ENCODE data around the gene BGN. TPM values are rescaled to one million over a fixed set of nuclear protein-coding genes. Genes with fewer than 3 reads are reported as not detected.

The BGN gene
- total and polyA plus RNA-seq, 10 of the 15 experiments (the other 5 are each of a cell fraction or from before 2014, with no cell fraction given), result 0.06 to 0.18 (median 0.12) TPM; not detected in 7

DNA sequence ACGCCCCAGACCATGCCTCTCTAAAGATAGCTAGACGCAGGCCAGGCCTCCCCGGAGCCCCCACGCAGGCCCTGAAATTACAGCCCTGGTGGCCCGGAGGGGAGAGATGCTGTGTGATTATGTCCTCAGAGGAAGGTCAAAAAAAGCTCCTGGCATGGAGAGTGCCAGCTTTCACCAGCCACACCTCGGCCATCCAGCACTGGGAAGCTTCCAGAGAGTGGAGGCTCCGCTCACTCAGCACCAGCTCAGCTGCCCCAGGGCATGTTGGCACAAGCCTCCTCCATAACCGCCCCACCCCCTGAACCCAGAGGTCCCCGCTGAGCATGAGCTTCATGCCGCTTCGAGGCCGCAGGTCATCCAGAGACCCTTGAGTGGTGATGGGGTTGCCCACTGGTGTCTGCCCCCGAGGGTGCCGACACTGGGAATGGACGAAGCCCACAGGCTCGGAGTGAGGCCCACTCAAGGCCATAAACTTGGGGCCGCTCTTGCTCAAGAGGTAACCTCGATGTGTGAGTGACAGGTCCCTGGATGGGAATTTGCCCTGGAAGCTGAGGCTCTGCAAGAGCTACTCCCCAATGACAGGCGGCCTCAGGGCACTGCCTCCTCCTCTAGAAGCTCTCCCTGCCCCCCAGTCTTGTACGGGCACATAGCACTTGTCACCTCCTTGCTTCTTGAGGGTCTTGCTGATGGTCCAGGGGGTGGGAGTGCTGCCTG is 4.4 kb upstream of the BGN start:
- H3K79me2 ChIP-seq (ENCODE audit: control insufficient read depth, insufficient read depth, low read length), result no peaks in the 10 kb centered on the region
- no peaks in the 10 kb centered on the region for H3K36me3 ChIP-seq (ENCODE audit: control insufficient read depth in 2 of 2, insufficient read depth in 2 of 2, low read length in 1 of 2)
- FAIRE-seq, result no peak
- H3K9me3 ChIP-seq (replicated peaks; ENCODE audit: control insufficient read depth, insufficient read depth, low read length), result no peaks in the 10 kb centered on the region
- no peak for DNase-seq (ENCODE audit: low read depth, low spot score)
- H3K4me2 ChIP-seq (ENCODE audit: control insufficient read depth, insufficient read depth), result no peak overlapping the region
- no peak for ATAC-seq
- in situ Hi-C loops (cut with MboI) (no loop called here), intact Hi-C loops (cut with micrococcal nuclease; ENCODE audit: unreplicated experiment) (no loop called here)
- WGBS (ENCODE audit: insufficient coverage, insufficient replicate concordance, low lambda C conversion rate, missing lambda C conversion rate), result 38% methylated on average over 20 of the region's 20 CpGs
- BruUV-seq (replicated peaks), result no TSS peak
- SMC1A ChIA-PET (ENCODE audit: uncharacterized antibody, unreplicated experiment), result interaction anchor here (0.6 to 1.1 kb wide), 2 partner anchors 12 to 16 kb away, joined by 3 read pairs; no protein-coding TSS in a partner anchor
- H4K20me1 ChIP-seq (ENCODE audit: control insufficient read depth, insufficient read depth), result no peaks in the 10 kb centered on the region
- H3K4me3 ChIP-seq, result no peak overlapping the region
- H3K9ac ChIP-seq (ENCODE audit: control insufficient read depth, insufficient read depth, low read length), result no peak overlapping the region
- CTCF ChIA-PET, result no interaction called here
- POLR2A ChIA-PET, result no interaction called here
- TF ChIP-seq RBBP5 (conservative IDR thresholded peaks at IDR 0.05) (no peak), STAT1 (conservative IDR thresholded peaks at IDR 0.05) (no peak), MTA3 (IDR thresholded peaks at IDR 0.05; ENCODE audit: borderline replicate concordance, low read length) (no peak), SIX5 (IDR thresholded peaks at IDR 0.05; ENCODE audit: low read depth, low read length, severe bottlenecking) (no peak), ESRRA (IDR thresholded peaks at IDR 0.05; ENCODE audit: low read length) (no peak), NR2F1 (conservative IDR thresholded peaks at IDR 0.05) (no peak), TCF3 (IDR thresholded peaks at IDR 0.05; ENCODE audit: borderline replicate concordance, insufficient read depth, low read depth, low read length) (no peak), CREM (IDR thresholded peaks at IDR 0.05; ENCODE audit: low read depth) (no peak), ZNF207 (IDR thresholded peaks at IDR 0.05; ENCODE audit: borderline replicate concordance) (no peak), NFIC (IDR thresholded peaks at IDR 0.05; ENCODE audit: low read depth, low read length) (no peak)
- TF ChIP-seq, protein P1, sequence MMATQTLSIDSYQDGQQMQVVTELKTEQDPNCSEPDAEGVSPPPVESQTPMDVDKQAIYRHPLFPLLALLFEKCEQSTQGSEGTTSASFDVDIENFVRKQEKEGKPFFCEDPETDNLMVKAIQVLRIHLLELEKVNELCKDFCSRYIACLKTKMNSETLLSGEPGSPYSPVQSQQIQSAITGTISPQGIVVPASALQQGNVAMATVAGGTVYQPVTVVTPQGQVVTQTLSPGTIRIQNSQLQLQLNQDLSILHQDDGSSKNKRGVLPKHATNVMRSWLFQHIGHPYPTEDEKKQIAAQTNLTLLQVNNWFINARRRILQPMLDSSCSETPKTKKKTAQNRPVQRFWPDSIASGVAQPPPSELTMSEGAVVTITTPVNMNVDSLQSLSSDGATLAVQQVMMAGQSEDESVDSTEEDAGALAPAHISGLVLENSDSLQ (IDR thresholded peaks at IDR 0.05), result no peak
- TF ChIP-seq, protein P2, sequence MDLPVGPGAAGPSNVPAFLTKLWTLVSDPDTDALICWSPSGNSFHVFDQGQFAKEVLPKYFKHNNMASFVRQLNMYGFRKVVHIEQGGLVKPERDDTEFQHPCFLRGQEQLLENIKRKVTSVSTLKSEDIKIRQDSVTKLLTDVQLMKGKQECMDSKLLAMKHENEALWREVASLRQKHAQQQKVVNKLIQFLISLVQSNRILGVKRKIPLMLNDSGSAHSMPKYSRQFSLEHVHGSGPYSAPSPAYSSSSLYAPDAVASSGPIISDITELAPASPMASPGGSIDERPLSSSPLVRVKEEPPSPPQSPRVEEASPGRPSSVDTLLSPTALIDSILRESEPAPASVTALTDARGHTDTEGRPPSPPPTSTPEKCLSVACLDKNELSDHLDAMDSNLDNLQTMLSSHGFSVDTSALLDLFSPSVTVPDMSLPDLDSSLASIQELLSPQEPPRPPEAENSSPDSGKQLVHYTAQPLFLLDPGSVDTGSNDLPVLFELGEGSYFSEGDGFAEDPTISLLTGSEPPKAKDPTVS (IDR thresholded peaks at IDR 0.05; ENCODE audit: low read depth, low read length), result no peak
- RAD21 ChIA-PET (ENCODE audit: unreplicated experiment), result no interaction called here
- no peaks in the 10 kb centered on the region for H3K4me1 ChIP-seq (ENCODE audit: control insufficient read depth, insufficient read depth, low read length)
- no peaks in the 10 kb centered on the region for H3K27me3 ChIP-seq (replicated peaks in 1 of 2; ENCODE audit: control insufficient read depth in 2 of 2, insufficient read depth in 2 of 2, low read length in 1 of 2)
- no peak overlapping the region for H3K27ac ChIP-seq (ENCODE audit: control insufficient read depth, insufficient read depth)
- H2AFZ ChIP-seq (ENCODE audit: control insufficient read depth, low read depth, low read length), result no peak overlapping the region

All from GM12878 (cell line).